Natural killer cell (primary cell): ENCODE measurements around the gene COL11A2. TPM values are rescaled to one million over a fixed set of nuclear protein-coding genes. Genes with fewer than 3 reads are reported as not detected.

Source experiments
- ATAC-seq, 3 donors: fragments of 150-1000 bp in 2 of 3; fragments of 200-7000 bp in 1 of 3; cut with Tn5 transposase; 1 replicate in 1 of 3; 2 replicates in 2 of 3; pipeline ENCODE4 v1.10.0; 2021; ENCODE audit warnings: mild to moderate bottlenecking in 2 of 3, moderate library complexity in 2 of 3
- DNase-seq, 2 donors: peaks; one replicate each; pipeline versions ENCODE4 v3.0.0 to v3.0.0-alpha.2; 2013 to 2021; ENCODE audit warnings: mixed read lengths in 1 of 2
- H3K27ac ChIP-seq: one replicate; pipeline ENCODE4 v1.5.1; 2013; ENCODE audit warnings: mild to moderate bottlenecking, low read length
- H3K27me3 ChIP-seq: one replicate; pipeline ENCODE4 v1.6.1; 2013; ENCODE audit warnings: low read length; ENCODE audit not compliant: control insufficient read depth, insufficient read depth
- H3K36me3 ChIP-seq: one replicate; pipeline ENCODE4 v1.6.1; 2013; ENCODE audit warnings: low read length; ENCODE audit not compliant: control insufficient read depth, insufficient read depth
- H3K4me1 ChIP-seq: one replicate; pipeline ENCODE4 v1.6.1; 2013; ENCODE audit warnings: low read length; ENCODE audit not compliant: control insufficient read depth, insufficient read depth
- H3K4me3 ChIP-seq: one replicate; pipeline ENCODE4 v1.5.1; 2013; ENCODE audit warnings: low read length
- H3K9me3 ChIP-seq: one replicate; pipeline ENCODE4 v1.6.1; 2013; ENCODE audit warnings: low read length; ENCODE audit not compliant: control insufficient read depth, insufficient read depth
- H3K27ac Mint-ChIP-seq, 2 donors: one replicate each; pipeline ENCODE4 v1.8.0; 2022; ENCODE audit warnings: mild to moderate bottlenecking in 2 of 2, mixed read lengths in 2 of 2, moderate library complexity in 1 of 2
- H3K27me3 Mint-ChIP-seq, 2 donors: one replicate each; pipeline ENCODE4 v1.8.0; 2022; ENCODE audit warnings: low read depth in 2 of 2, mixed read lengths in 2 of 2
- H3K36me3 Mint-ChIP-seq: one replicate; pipeline ENCODE4 v1.8.0; 2022; ENCODE audit warnings: mixed read lengths
- H3K4me1 Mint-ChIP-seq, 2 donors: one replicate each; pipeline ENCODE4 v1.8.0; 2022; ENCODE audit warnings: mixed read lengths in 2 of 2
- H3K4me3 Mint-ChIP-seq: one replicate; pipeline ENCODE4 v1.8.0; 2022; ENCODE audit warnings: mild to moderate bottlenecking, moderate library complexity, mixed read lengths
- H3K9me3 Mint-ChIP-seq, 2 donors: one replicate each; pipeline ENCODE4 v1.8.0; 2022; ENCODE audit warnings: mixed read lengths in 2 of 2
- WGBS: methylation state at CpG from one replicate; pipeline ENCODE4 v1.1.7; 2013; ENCODE audit warnings: missing lambda C conversion rate; ENCODE audit not compliant: insufficient coverage; 5-methylcytosine and 5-hydroxymethylcytosine counted together
- intact Hi-C: fragments of 100-400 bp; cut with micrococcal nuclease; formaldehyde crosslinking; loops from one replicate; pipeline ENCODE4 v1.14.2; 2022
- total RNA-seq, 4 donors: library from RNA; stranded (reverse); fragments of 120-200 nt in 1 of 4; gene quantifications; one replicate each; pipeline versions ENCODE4 v1.2.3 to v1.2.4, GENCODE V29; 2013 to 2022
- TF ChIP-seq, protein P1 (sequence below): fragments of 200-600 bp; IDR thresholded peaks from one replicate; pipeline ENCODE4 v1.8.0; 2022; ENCODE audit warnings: antibody characterized with exemption

The COL11A2 gene
- total RNA-seq, 3 donors from 2014 or later (not counting 1 experiment from before 2014, with no cell fraction given): 0.93 to 2.0 (median 0.94) TPM

DNA sequence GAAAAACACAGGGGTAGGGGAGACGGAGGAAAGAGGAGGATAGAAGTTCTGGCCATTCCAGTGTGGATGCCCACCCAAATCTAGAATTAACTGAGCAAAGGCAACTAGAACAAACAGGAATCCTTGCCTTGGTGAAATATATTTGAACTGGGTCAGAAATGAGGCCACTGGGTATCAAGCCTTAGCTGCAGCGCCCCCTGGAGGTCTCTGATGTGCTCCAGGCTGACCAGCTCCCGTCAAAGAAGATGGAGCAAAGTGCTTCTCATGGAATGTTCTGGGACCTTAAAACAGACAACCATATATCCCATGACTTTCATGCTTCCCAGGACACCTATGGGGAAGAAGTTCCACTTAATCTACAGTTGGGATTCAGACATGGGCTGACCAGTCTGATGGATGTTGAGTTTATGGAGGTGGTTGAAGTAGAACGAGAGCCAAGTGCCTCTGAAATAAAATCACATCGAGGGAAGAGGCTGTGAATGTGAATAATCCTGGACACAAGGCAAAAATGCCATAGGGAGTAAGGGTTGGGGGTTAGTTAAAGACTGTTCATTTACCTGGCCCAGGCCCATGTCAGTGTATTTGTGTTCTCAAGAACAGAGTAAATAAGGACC is 66.1 kb downstream of the COL11A2 start:
- H3K4me3 Mint-ChIP-seq: no peak overlapping the region
- Histone ChIP-seq H3K4me1 (no peaks in the 10 kb centered on the region), H3K4me3 (no peak overlapping the region), H3K9me3 (peaks cover 11% of the 10 kb centered on the region), H3K27ac (no peak overlapping the region), H3K36me3 (no peaks in the 10 kb centered on the region), H3K27me3 (no peaks in the 10 kb centered on the region)
- WGBS: 66% methylated on average over 5 of the region's 5 CpGs
- intact Hi-C loops: no loop called here
- no peak overlapping the region for H3K27ac Mint-ChIP-seq
- ATAC-seq (peak in 2 of 3 donors; percentile 62 to 65), DNase-seq (peak; percentile 56 to 76)
- TF ChIP-seq, protein P1, sequence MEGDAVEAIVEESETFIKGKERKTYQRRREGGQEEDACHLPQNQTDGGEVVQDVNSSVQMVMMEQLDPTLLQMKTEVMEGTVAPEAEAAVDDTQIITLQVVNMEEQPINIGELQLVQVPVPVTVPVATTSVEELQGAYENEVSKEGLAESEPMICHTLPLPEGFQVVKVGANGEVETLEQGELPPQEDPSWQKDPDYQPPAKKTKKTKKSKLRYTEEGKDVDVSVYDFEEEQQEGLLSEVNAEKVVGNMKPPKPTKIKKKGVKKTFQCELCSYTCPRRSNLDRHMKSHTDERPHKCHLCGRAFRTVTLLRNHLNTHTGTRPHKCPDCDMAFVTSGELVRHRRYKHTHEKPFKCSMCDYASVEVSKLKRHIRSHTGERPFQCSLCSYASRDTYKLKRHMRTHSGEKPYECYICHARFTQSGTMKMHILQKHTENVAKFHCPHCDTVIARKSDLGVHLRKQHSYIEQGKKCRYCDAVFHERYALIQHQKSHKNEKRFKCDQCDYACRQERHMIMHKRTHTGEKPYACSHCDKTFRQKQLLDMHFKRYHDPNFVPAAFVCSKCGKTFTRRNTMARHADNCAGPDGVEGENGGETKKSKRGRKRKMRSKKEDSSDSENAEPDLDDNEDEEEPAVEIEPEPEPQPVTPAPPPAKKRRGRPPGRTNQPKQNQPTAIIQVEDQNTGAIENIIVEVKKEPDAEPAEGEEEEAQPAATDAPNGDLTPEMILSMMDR: peak; percentile 62
- peaks cover 9% of the 10 kb centered on the region for H3K36me3 Mint-ChIP-seq
- H3K9me3 Mint-ChIP-seq: peaks cover 2 to 4% of the 10 kb centered on the region in 2 donors
- peaks cover 10 to 21% of the 10 kb centered on the region in 2 donors for H3K27me3 Mint-ChIP-seq
- no peaks in the 10 kb centered on the region for H3K4me1 Mint-ChIP-seq

DNA sequence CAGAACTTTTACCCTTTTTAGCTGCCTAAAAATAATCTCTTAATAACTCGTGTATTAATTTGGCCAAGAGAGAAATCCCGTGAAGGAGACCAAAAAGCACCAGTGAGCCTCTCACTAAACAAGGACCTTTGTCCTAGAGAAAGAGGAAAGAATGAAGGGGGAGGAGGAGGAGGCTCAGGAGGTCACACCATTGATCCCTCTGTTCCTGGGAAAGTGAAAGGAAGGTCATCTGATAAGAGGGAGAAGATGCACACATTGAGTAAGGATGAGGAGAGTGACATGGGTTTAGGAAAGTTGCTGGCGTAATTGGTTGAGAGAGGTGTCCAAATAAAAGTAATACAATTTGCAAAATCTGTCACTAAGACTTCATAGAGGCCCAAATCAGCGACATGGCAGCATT is 67.3 kb downstream of the COL11A2 start:
- H3K36me3 ChIP-seq: no peaks in the 10 kb centered on the region
- TF ChIP-seq, protein P1: no peak
- no peak overlapping the region for H3K4me3 ChIP-seq
- DNase-seq (no peak), ATAC-seq (no peak)
- 90% methylated on average over 4 of the region's 4 CpGs for WGBS
- no peak overlapping the region for H3K27ac ChIP-seq
- peaks cover 9% of the 10 kb centered on the region for H3K36me3 Mint-ChIP-seq
- no peak overlapping the region for H3K27ac Mint-ChIP-seq
- peaks cover 11% of the 10 kb centered on the region for H3K9me3 ChIP-seq
- H3K27me3 Mint-ChIP-seq: peaks cover 18 to 21% of the 10 kb centered on the region in 2 donors
- no peaks in the 10 kb centered on the region for H3K4me1 ChIP-seq
- peaks cover 2 to 4% of the 10 kb centered on the region in 2 donors for H3K9me3 Mint-ChIP-seq
- no peaks in the 10 kb centered on the region for H3K4me1 Mint-ChIP-seq
- intact Hi-C loops: no loop called here
- H3K27me3 ChIP-seq: no peaks in the 10 kb centered on the region
- no peak overlapping the region for H3K4me3 Mint-ChIP-seq

- TF ChIP-seq, protein P1: no peak
- Mint-ChIP-seq H3K27me3 (peaks cover 18 to 21% of the 10 kb centered on the region in 2 donors), H3K4me3 (no peak overlapping the region), H3K4me1 (no peaks in the 10 kb centered on the region), H3K27ac (no peak overlapping the region), H3K9me3 (peaks cover 2 to 4% of the 10 kb centered on the region in 2 donors), H3K36me3 (peaks cover 9% of the 10 kb centered on the region)
- intact Hi-C loops: no loop called here
- ATAC-seq (no peak), DNase-seq (no peak)
- no peaks in the 10 kb centered on the region for H3K27me3 ChIP-seq
- H3K4me1 ChIP-seq: no peaks in the 10 kb centered on the region
- H3K4me3 ChIP-seq: no peak overlapping the region
- H3K27ac ChIP-seq: no peak overlapping the region
- no peaks in the 10 kb centered on the region for H3K36me3 ChIP-seq
- H3K9me3 ChIP-seq: peaks cover 11% of the 10 kb centered on the region
- WGBS: 88% methylated on average over 4 of the region's 4 CpGs
Measured at GRCh38 chr6:33124525-33124901, 67.8 kb downstream of the COL11A2 start.
